ENCODE results near the gene ALG8.

Gene ALG8

DNA sequence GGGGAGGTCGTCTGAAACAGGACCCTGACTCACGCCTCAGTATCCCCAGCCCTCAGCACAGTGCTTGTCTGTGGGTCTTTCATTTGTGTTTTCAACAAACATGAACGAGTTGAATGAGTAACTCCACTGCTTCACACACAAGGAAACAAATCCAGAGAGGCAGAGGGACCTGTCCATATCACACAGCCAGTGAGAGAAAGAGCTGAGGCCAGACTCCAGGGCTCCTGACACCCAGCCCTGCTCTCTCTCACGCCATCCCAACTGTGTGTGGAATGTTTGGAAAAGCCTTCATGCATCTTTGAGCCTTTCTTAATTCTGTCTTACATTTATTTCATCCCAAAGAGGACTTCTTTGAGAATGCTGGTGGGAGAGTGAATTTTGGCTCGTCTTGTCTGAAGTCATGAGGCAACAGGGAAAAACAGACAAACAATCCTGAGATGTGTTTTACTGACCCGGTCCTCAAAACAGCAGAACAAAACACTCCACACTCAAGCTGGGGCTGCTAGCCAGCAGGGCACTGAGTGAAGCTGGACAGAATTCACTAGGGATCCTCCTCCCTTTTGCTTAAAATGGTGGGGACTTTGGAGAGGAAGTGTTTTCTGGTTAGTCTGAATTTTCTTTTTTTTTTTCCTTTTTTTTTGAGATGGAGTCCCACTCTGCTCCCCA is 19.7 kb upstream of the ALG8 start:
- no peak for DNase-seq

DNA sequence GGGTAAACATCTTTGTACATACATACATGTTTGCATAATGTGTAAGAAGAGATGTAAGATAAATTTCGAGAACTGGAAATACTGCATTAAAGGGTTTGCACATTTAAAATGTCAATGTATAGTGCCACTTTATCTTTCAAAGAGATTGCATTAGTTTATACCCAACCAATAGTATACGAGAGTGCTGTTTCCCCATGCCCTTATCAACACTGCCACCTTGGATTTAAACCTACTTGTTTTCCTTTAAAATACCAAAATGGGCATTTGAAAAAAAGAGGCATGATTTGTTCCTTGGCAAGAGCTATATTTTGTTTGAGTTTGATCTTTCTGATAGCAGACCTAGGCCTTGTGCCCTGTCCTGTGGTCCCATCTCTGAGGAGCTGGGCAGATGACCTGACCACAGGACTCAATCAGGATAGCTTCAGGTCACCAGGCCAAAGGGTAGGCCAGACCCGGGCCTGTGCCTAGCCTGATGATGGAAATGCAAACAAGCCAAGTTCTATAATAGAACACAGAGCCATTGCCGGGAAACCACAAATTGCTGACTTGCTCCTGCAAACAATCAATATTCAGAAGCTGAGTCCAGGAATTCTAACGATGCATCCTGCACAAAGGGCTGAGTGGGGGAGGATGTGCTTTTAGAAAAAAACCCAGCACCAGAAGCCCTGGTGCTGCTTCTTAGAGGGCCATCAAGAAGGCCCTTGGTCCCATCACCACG is 16.9 kb upstream of the ALG8 start:
- DNase-seq = no peak

DNA sequence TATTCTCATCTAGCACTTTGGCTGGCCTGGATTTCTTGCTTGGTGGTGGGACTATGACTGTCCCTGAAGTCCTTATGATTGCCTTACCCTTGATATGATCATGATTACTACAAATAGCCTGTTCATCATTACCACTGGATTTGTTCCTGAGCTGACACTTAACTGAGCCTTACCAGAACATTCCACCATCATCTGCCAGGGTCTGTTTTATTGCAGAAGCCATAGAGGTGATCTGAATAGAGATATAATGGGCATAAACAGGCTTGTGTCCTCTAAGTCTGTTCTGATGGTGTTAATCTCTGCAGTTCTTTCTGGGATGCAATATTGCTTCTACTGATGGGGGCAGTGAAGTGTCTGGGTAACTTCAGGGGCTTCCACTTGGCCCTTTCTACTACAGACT is 12.4 kb upstream of the ALG8 start:
- no peak for DNase-seq

DNA sequence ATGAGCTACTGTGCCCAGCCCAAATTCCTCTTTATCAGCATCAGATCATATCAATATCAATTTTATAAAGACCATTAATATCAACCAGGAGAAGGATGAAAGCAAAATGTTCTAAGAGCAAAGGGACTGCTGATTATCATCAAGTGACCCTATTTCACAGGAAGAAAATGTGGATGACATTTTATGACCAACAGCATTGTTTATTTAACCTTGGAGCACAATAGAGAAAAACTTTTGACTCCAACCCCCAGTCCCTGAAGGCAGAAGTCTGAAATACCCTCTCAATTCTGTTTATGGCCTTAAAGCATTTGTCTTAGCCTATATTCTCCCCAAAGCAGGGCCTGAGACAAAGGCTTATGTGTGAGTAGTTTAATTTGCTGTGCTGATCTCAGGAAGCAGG is 11.3 kb upstream of the ALG8 start:
- DNase-seq = no peak

DNA sequence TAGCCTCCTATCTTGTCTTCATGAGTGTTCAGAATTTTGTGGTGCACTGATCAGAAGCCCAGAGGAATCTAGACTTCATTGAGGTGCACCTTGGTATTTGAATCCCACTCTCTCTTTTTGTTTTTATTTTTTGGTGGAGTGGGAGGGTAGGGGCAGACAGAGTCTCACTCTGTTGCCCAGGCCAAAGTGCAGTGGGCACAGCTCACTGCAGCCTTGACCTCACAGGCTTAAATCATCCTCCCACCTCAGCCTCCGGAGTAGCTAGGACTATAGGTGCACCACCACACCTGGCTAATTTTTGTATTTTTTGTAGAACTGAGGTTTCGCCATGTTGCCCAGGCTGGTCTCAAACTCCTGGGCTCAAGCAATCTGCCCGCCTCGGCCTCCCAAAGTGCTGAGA is 10.9 kb upstream of the ALG8 start:
- DNase-seq = no peak

DNA sequence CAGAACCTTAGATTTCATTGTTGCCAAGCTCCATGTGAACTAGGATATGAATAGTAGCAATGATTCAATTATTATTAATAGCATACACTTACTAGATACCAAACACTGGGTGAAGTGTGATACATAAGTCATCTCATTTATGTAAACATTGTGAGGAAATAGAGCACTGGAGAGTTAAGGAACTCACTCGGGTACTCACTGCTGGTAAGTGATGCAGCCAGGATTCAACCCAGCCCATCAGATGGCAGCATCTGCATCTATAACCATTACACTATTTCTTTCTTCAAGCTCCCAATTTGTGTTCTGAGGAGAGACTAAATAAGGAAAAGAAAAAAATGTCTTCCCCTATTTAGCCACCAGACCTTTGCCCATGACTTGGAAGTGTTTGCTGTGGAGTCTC is 10.2 kb upstream of the ALG8 start:
- DNase-seq = no peak

DNA sequence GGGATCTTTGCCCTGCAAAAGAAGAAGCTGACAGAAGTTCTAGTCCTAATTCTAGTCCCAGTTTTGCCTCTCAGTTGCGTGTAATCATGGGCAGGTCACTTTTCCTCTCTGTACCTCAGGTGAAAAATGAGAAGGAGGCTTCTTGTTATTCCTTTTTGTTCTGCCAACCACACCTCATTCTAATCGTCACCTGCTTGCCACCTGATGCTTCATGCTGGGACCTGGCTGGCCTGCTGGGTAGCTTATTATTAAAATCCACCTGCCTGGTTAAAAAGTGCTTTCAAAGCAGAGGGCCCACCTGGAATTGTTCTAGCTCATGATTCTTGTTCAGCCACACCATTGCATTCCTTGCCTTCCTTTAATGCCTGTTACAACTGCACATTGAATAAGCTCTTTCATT is 8.4 kb upstream of the ALG8 start:
- DNase-seq = no peak

DNA sequence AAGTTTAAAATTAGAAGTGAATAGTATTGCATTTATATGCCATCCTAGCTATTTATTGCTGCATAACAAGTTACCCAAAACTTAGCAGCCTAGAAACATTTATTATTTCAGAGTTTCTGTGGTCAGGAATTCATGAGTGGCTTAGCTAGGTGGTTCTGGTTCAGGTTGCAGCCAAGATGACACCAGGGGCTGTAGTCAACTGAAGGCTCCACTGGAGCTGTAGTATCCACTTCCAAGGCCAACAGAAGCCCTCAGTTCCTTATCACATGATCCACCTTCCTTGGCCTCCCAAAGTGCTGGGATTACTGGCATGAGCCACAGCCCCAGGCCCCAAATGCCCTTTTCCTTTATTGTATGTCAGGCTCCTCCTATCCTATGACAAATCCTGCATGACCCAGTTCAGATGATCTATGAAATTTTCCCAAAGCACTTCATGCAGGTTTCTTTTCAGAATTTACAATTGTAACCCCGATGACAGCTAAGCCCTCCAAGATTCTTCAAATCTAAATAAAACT is 6.1 kb upstream of the ALG8 start:
- DNase-seq = no peak

DNA sequence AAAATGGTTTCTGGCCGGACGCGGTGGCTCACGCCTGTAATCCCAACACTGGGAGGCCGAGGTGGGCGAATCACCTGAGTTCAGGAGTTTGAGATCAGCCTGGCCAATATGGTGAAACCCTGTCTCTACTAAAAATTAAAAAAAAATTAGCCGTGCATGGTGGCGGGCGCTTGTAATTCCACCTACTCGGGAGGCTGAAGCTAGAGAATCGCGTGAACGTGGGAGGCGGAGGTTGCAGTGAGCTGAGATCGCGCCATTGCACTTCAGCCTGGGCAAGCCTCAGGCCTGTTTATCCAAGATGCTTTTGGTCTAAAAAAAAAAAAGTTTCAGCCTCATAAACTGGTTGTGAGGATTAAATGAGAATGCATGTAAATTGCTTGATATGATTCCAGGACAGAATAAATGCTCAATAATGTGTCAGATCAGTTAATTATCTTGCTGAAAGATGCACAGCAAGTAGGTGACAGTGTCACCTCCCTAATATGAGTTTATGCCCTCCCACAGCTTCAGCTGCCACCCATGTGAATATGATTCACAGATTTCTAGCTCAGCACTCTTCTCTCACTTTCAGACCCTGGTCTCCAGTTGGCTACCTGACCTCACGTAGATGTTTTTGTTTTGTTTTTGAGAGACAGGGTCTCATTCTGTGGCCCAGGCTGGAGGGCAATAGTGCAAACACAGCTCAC is 1.1 kb upstream of the ALG8 start:
- peak; percentile 11 for DNase-seq

DNA sequence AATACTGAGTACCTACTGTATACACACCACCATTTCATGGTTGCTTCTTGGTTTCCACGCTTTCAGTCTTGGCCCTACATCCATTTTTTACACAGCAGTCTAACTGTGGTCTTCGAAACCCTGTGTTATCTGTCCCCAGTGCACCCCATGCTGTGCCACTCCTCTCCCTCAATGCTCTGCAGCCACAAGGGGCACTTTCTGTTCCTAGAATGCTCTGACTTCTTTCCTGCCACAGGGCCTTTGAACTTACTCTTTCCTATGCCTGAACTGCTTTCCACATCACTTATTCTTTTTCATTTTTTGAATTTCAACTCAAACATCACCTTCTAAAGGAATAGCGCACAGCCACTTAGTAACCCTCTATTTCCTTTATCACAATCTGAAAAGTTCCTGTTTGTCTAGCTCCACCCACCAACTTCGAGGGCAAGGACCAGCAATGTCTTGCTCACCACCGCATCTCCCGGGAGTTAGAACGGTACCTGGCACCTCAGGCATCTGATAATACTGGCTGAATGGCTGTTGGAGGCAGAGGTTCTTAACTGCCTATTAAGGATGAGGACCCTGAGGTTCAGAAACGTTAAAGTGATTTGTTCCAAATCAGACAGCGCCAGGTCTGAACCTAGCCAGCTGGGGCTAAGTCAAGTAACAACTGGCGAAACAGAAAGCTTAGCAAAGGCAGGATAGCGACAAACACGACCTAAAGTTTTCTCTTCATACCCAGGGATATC is 568 bp downstream of the ALG8 start:
- peak; percentile 43 for DNase-seq

DNA sequence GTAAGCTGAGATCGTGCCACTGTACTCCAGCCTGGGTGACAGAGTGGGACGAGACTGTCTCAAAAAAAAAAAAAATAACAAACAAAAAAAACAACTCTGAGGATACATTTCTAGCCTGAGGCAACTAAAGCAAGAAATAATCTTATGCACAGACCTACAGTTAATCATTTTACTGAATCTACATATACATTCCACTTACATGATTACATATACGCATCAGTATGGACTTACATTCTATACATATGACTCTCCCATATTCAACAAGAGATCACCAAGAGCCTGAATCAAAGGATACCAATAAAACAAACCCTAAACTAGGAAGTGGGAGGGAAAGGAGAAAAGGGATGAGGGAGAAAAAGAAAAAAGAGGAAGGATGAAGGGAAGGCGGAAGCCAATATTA is 1.1 kb downstream of the ALG8 start:
- no peak for DNase-seq

DNA sequence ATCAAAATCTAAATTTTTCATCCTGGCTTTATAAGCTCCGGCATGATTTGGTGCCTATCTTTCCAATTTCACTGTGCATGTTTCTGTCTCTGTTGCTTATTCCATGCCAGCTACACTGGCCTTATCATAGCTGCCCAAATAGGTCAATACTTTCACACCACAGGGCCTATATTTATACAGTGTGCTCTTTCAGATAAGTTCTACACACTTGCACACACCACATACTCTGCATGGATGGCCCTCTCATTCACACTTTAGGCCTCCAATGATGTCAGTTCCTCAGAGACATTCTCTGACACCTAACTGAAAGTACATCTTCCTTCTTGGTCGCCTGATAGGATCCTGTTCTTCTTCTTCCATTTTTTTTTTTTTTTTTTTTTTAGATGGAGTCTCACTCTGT is 7.0 kb downstream of the ALG8 start:
- no peak for DNase-seq

DNA sequence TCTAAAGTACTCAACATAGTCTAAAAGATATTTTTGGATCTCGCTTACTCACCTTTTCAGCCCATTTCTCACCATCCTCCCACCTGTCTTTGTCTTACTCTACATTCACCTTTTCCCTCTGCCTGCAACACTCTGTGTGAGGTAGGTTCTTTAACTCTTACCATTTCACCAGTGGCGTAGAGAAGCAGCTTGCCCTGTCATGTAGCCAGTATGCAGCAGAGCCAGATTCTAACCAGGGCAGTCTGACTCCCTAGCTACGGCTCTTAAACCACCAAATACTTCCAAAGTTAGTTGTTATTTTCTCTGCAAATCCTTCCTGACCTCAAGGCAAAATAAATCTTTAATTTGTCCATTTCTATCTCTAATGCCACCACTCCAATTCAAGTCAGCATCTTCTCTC is 7.5 kb downstream of the ALG8 start:
- no peak for DNase-seq

DNA sequence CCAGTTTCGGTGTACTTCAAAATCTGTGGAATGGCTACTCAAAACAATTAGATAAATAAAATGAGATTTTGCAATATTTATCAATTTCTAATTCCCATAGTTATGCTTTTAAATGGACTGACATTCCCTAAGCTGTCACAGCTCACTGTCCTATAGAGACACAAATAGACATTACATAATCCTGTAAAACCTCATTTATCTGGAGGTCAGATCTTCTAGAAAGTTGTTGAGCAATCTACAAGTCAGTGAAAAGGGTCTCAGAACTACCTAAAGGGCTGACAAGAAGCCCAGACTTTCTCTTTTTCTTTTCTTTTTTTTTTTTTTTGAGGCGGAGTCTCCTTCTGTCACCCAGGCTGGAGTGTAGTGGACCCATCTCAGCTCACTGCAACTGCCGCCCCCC is 12.0 kb downstream of the ALG8 start:
- DNase-seq = no peak

DNA sequence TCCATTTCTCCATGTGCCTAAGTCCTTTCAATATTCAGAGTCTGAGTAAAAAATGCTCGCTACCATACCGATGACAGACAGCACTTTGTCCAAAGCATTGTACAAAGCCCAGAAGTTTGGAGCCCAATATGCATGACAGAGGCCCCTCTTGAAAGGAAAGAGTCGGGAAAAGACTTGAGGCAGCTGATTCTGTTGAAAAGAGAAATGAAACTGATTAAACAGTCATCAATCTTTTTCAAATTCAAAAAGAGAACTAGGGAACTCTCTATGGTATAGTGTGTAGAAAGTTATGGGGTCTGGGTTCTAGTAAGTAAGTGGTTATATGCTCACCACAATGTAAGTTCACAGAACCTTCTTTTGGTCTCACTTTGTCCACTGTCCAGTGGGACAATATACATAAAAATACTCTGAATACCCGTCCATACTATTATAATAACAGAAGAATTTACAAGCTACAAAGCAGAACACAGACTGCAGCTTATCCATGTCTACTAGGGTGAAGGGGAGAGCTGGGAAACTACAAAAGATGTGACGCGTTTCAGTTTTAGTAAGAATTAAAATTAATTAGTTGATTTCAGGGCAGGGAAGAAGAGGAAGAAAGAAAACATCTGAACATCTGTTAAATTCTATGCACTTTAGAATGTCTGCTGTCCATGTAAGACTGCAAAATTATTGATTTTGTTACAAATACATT is 26.7 kb downstream of the ALG8 start:
- DNase-seq = no peak

DNA sequence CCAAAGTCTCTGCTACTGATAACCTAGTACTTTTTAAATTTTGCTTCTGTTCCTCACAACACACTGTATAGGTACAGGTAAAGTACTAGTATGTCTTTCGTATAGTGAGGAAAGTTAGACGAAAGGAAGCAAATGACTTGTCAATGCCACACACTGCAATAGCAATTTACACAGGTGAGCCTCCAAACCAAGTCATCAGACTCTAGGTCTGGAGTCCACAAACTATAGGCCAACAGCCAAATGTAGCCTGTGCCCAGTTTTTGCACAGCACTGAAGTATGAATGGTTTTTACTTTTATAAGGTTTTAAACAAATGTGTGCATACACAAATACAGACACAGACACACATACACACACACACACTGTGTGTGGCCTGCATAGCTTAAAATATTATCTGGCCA is 28.1 kb downstream of the ALG8 start:
- DNase-seq = no peak

DNA sequence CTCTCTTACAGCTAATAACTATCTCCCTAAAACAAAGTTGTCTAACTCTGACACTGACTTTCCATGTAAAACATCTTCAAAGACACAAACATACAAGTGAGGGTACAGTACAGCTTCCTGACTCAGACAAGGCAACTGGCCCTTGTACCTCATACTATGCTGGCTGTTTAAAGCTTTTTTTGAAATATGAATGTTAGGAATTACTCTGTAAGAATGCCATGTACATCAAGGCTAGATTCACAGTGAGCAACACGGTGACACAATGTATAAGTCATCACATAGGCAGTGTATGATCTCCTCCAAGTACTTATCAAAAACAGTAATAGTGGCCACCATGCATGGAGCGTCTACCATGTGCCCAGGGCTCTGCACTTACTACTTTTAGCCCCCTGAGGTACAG is 28.6 kb downstream of the ALG8 start:
- no peak for DNase-seq

DNA sequence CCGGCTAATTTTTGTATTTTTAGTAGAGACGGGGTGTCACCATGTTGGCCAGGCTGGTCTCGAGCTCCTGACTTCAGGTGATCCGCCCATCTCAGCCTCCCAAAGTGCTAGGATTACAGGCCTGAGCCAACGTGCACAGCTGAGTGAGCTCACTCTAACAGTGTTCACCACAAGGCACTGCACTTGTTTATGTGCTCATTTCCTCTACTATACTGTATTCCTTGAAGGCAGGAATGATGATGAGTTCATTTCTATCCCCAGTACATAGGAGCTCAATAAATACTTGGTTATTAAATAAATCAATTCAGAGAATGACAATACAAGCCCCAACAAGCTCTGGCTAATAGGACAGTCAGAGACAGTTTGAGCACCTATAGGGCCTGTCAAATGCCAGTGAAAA is 29.1 kb downstream of the ALG8 start:
- DNase-seq = no peak

DNA sequence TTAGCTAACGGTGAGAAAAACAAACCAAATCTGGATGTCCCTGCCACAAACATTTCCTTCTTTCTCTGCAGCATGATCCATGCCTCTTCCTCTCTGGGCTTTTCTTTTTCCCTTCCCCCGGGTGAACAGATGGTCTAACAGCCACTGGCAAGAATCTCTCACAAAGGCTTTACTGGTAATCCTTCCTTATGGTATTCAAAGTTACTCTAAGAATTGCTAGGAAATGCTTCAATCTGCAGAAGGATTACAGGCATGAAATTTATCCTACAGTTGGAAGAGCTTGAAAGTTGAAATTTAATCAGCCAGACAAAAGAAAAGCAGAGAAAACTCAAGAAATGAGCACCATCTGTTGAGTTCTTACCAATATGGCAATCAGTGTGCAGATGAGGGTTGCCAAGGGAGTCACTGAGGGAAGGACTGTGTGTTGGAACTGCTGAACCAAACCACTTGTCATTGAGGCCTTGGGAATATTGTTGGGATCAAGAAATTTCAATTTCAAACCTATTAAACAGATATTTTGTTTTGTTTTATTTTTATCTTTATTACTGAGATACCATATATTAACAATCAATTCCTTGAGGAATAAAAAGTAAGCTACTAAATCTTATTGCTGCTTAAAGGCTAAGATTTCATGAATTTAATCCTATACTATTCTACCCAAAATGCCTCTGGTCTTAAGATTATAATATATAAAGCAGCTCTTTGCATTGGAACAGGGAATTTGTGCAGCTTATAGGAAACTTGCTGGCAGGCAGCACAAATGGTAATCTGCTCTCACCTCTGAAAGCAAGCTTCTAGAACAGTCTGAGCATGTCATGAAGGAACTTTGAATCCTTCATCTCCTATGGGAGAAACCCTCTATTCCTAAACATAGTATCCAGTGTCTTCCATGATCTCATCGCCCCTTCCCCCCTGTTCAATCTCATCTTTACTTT is 30.1 kb downstream of the ALG8 start:
- DNase-seq = no peak

DNA sequence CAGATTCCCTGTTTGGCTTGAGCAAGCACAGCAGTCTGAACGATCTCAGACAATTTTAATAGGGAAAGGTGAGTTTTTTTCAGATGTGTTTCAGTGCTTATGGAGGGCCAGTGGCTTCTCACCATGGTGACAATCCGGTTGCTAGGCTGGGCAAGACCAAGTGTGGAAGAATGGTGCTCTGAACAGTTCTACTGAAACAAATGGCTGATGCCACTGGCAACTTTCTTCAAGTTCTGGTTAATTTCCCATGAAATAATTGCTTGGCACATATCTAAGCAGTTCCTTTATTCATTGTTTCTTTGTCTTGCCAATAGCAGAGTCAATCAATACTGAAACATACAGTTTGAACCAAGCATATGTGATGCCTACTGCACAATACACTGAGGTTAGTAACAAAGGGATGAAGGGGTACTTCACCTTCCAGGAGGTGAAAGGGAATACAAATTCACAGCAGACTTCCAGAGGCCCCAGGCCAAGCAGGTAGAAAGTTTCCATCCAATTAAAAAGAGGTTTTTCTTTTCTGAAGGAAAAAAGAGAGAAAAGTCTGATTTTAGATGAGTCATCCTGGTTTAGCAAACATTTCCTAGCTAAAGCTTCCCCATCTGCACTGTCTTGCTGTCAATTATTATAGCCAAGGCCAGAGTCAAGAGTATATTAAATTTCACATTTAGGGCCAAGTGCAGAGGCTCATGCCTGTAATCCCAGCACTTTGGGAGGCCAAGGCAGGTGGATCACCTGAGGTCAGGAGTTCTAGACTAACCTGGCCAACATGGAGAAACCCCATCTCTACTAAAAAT is 38.6 kb downstream of the ALG8 start:
- DNase-seq = no peak

DNA sequence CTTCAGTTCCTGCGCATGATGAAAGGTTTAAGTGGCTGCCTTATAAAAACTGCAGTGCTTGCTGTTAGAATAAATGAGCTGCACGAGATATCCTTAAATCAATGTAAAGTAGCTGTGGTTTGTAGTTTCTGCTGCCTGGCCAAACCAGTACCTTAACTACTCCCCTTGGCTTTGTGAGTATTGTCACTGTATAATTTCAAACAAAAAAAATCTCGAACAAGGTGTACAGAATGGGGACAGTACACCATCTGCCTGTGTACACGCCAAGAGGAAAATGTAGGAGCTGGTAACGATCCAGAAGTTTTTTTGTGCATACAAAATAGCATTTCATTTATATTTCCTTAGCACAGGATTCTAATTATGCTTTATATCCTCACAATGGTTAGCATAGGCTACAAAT is 39.2 kb downstream of the ALG8 start:
- DNase-seq = no peak

All from stimulated activated CD4-positive, alpha-beta T cell treated with anti-CD3 and anti-CD28 coated beads, Interleukin-1b, Interleukin-23, amount 100 ng/mL, for 48 hours (primary cell).